HCT116 (cell line): Measurements from ENCODE around the gene COL23A1. TPM values are rescaled to one million over a fixed set of nuclear protein-coding genes. Genes with fewer than 3 reads are reported as not detected.

Experiments
- ATAC-seq: fragments of 200-7000 bp; cut with Tn5 transposase; 2 replicates; pipeline ENCODE4 v1.9.1; 2020; ENCODE audit warnings: mild to moderate bottlenecking, moderate library complexity
- BruUV-seq: library from RNA; stranded (reverse); fragments of 400-500 nt; replicated peaks from 2 replicates; lab custom pipeline; 2021; lab: Mats Ljungman, UMichigan
- CTCF ChIA-PET: fragments of 300-600 bp; sonication (Branson Sonifier 250); formaldehyde crosslinking; loops from one replicate; lab custom pipeline; 2021; ENCODE audit warnings: antibody characterized with exemption; lab: Charles Lee
- POLR2A ChIA-PET: fragments of 300-600, 350-600 bp; sonication (Branson Sonifier 250); formaldehyde crosslinking; loops from one replicate; lab custom pipeline; 2021; ENCODE audit warnings: antibody characterized with exemption; lab: Charles Lee
- RAD21 ChIA-PET, 2 experiments: fragments of 300-600 bp; sonication (Branson Sonifier 250); formaldehyde crosslinking; loops; one replicate each; lab custom pipeline; 2023; ENCODE audit warnings: low total read pairs in 2 of 2; ENCODE audit not compliant: uncharacterized antibody in 2 of 2, unreplicated experiment in 2 of 2, low non-redundant PET in 1 of 2; lab: Charles Lee
- DNase-seq: peaks from one replicate; pipeline ENCODE4 v3.0.0-alpha.2; 2010; ENCODE audit warnings: low read depth, low spot score
- H2AFZ ChIP-seq: fragments of 200-600 bp; shearing (Covaris generic), sonication (generic); 2 replicates; pipeline ENCODE4 v1.6.1; 2017; ENCODE audit warnings: low read depth, mixed run types, mixed read lengths, antibody characterized with exemption, low read length; ENCODE audit not compliant: poor library complexity, severe bottlenecking
- H3K27ac ChIP-seq: 2 replicates; pipeline ENCODE4 v1.5.1; 2012; ENCODE audit warnings: low read depth, low read length
- H3K27me3 ChIP-seq: fragments of 200-600 bp; sonication (generic); 2 replicates; pipeline ENCODE4 v1.6.1; 2016; ENCODE audit warnings: mixed run types, low read length, mixed read lengths; ENCODE audit not compliant: insufficient read depth
- H3K36me3 ChIP-seq, 2 experiments: fragments of 200-500 bp in 1 of 2; fragments of 200-600 bp in 1 of 2; sonication (Bioruptor generic) in 1 of 2; sonication (generic) in 1 of 2; 2 replicates each; pipeline versions ENCODE4 v1.5.1 to v1.6.1; 2014 to 2016; ENCODE audit warnings: low read length in 2 of 2, inconsistent platforms in 1 of 2, mixed read lengths in 1 of 2, mixed run types in 1 of 2; ENCODE audit not compliant: insufficient read depth in 2 of 2, control insufficient read depth in 1 of 2
- H3K4me1 ChIP-seq, 2 experiments: fragments of 200-600 bp in 1 of 2; sonication (generic) in 1 of 2; 2 replicates each; pipeline versions ENCODE4 v1.5.1 to v1.6.1; 2012 to 2017; ENCODE audit warnings: low read length in 2 of 2, inconsistent platforms in 1 of 2, mild to moderate bottlenecking in 1 of 2, mixed read lengths in 1 of 2, mixed run types in 1 of 2, moderate library complexity in 1 of 2; ENCODE audit not compliant: insufficient read depth in 2 of 2, control insufficient read depth in 1 of 2
- H3K4me2 ChIP-seq: fragments of 200-600 bp; sonication (generic); 2 replicates; pipeline ENCODE4 v1.6.1; 2017; ENCODE audit warnings: mixed run types, low read length, mixed read lengths
- H3K4me3 ChIP-seq, 2 experiments: fragments of 200-600 bp in 1 of 2; sonication (generic) in 1 of 2; replicated peaks in 1 of 2; 2 replicates each; pipeline ENCODE4 v1.5.1; 2011 to 2016; ENCODE audit warnings: low read length in 2 of 2, control low read depth in 1 of 2, low read depth in 1 of 2, mild to moderate bottlenecking in 1 of 2, mixed read lengths in 1 of 2, mixed run types in 1 of 2
- H3K79me2 ChIP-seq: fragments of 200-600 bp; sonication (generic); 2 replicates; pipeline ENCODE4 v1.6.1; 2017; ENCODE audit warnings: mild to moderate bottlenecking, mixed run types, low read length, moderate library complexity, mixed read lengths; ENCODE audit not compliant: insufficient read depth
- H3K9ac ChIP-seq: fragments of 200-600 bp; sonication (generic); 2 replicates; pipeline ENCODE4 v1.6.1; 2016; ENCODE audit warnings: low read length, mixed read lengths
- H3K9me2 ChIP-seq: fragments of 200-600 bp; sonication (generic), shearing (Covaris generic); 2 replicates; pipeline ENCODE4 v1.6.1; 2017; ENCODE audit warnings: mixed run types, mild to moderate bottlenecking, moderate library complexity; ENCODE audit not compliant: insufficient read depth
- H3K9me3 ChIP-seq, 2 experiments: fragments of 200-500 bp in 1 of 2; fragments of 200-600 bp in 1 of 2; sonication (Bioruptor generic) in 1 of 2; sonication (generic) in 1 of 2; 2 replicates each; pipeline ENCODE4 v1.6.1; 2014 to 2017; ENCODE audit warnings: low read length in 2 of 2, mixed read lengths in 2 of 2, inconsistent platforms in 1 of 2, low read depth in 1 of 2, mild to moderate bottlenecking in 1 of 2, mixed run types in 1 of 2, moderate library complexity in 1 of 2; ENCODE audit not compliant: control insufficient read depth in 1 of 2, insufficient read depth in 1 of 2
- H4K20me1 ChIP-seq: fragments of 200-600 bp; sonication (generic), shearing (Covaris generic); 2 replicates; pipeline ENCODE4 v1.6.1; 2017; ENCODE audit warnings: mixed run types, mild to moderate bottlenecking, moderate library complexity; ENCODE audit not compliant: insufficient read depth
- CTCF ChIP-seq, 3 experiments: fragments of 200-600 bp in 1 of 3; sonication (generic) in 1 of 3; IDR thresholded peaks in 2 of 3; conservative IDR thresholded peaks in 1 of 3; 2 replicates each; pipeline ENCODE4 v1.5.1; 2012 to 2017; ENCODE audit warnings: low read depth in 2 of 3, low read length in 2 of 3, antibody characterized with exemption in 1 of 3, borderline replicate concordance in 1 of 3, control low read depth in 1 of 3, mild to moderate bottlenecking in 1 of 3, mixed read lengths in 1 of 3, mixed run types in 1 of 3, moderate library complexity in 1 of 3; ENCODE audit not compliant: insufficient read depth in 1 of 3
- EGR1 ChIP-seq: IDR thresholded peaks from 2 replicates; pipeline ENCODE4 v1.6.1; 2012; ENCODE audit warnings: low read depth
- RAD21 ChIP-seq: IDR thresholded peaks from 2 replicates; pipeline ENCODE4 v1.6.1; 2012; ENCODE audit warnings: low read depth, mild to moderate bottlenecking
- YY1 ChIP-seq: IDR thresholded peaks from 2 replicates; pipeline ENCODE4 v1.6.1; 2011; ENCODE audit warnings: low read length, low read depth, moderate library complexity, mild to moderate bottlenecking; ENCODE audit not compliant: insufficient replicate concordance; ENCODE audit errors: extremely low read depth
- ZBTB33 ChIP-seq: IDR thresholded peaks from 2 replicates; pipeline ENCODE4 v1.6.1; 2011; ENCODE audit warnings: mild to moderate bottlenecking, low read length, moderate library complexity; ENCODE audit not compliant: insufficient replicate concordance; ENCODE audit errors: extremely low read depth
- intact Hi-C: fragments of 100-400 bp; cut with micrococcal nuclease; formaldehyde crosslinking; loops from 2 replicates; pipeline ENCODE4 v1.10.0; 2022
- total RNA-seq: library from RNA; stranded (reverse); gene quantifications from one replicate; pipeline ENCODE4 v1.2.1, GENCODE V29; 2021; ENCODE audit not compliant: unreplicated experiment
- TF ChIP-seq, protein P1 (sequence below): IDR thresholded peaks from 2 replicates; pipeline ENCODE4 v1.6.1; 2012
- TF ChIP-seq, protein P2 (sequence below): IDR thresholded peaks from 2 replicates; pipeline ENCODE4 v1.6.1; 2012

Gene COL23A1
- total RNA-seq, 1 experiment from 2014 or later = not detected

- Histone ChIP-seq H3K4me3 (no peak overlapping the region), H3K79me2 (no peaks in the 10 kb centered on the region), H2AFZ (no peak overlapping the region), H3K27ac (no peak overlapping the region), H3K9me3 (no peaks in the 10 kb centered on the region), H3K9me2 (no peaks in the 10 kb centered on the region), H3K4me2 (peak overlapping the region; percentile 37), H3K9ac (no peak overlapping the region), H3K36me3 (no peaks in the 10 kb centered on the region), H4K20me1 (no peaks in the 10 kb centered on the region), H3K27me3 (no peaks in the 10 kb centered on the region), H3K4me1 (peaks cover 0 to 3% of the 10 kb centered on the region in 2 experiments; a peak in 1 of 4 replicates)
- DNase-seq (peak; percentile 54), ATAC-seq (peak; percentile 100)
- TF ChIP-seq CTCF (IDR thresholded peaks at IDR 0.05 in 2 of 3, conservative IDR thresholded peaks at IDR 0.05 in 1 of 3; ENCODE audit: borderline replicate concordance in 1 of 3, insufficient read depth in 1 of 3, low read depth in 2 of 3, low read length in 2 of 3) = peak; percentile 49 to 94 (median 86); a peak in 5 of 6 replicates
- TF ChIP-seq, protein P1, sequence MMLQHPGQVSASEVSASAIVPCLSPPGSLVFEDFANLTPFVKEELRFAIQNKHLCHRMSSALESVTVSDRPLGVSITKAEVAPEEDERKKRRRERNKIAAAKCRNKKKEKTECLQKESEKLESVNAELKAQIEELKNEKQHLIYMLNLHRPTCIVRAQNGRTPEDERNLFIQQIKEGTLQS = no peak
- TF ChIP-seq RAD21 = peak; percentile 64
- TF ChIP-seq, protein P2, sequence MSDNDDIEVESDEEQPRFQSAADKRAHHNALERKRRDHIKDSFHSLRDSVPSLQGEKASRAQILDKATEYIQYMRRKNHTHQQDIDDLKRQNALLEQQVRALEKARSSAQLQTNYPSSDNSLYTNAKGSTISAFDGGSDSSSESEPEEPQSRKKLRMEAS = no peak
- no peak for TF ChIP-seq EGR1
- TF ChIP-seq ZBTB33 = no peak
- TF ChIP-seq YY1 = peak; percentile 24
- no TSS peak for BruUV-seq
- CTCF ChIA-PET = interaction anchor here (0.7 to 1.9 kb wide), 16 partner anchors 8 to 269 kb away, joined by 3 to 12 read pairs (median 4); partner anchors contain the start of gene ZNF354A
- RAD21 ChIA-PET = interaction anchor here in 1 of 2 experiments (1.0 kb wide), 1 partner anchor 182 kb away, joined by 4 read pairs; no protein-coding TSS in a partner anchor
- intact Hi-C loops = loop anchor here (1.0 to 2.0 kb wide), 2 partner anchors 90 to 269 kb away; partner anchors contain the start of gene ZNF354A
- POLR2A ChIA-PET = interaction anchor here (0.8 kb wide), 1 partner anchor 12 kb away, joined by 3 read pairs; no protein-coding TSS in a partner anchor
These were observed 129.0 kb downstream of the COL23A1 start for GRCh38 chr5:178461004-178461730.
